Ovary (tissue), 3 donors: ENCODE data around the gene PPP1R13B.

Experiments used
- CTCF ChIP-seq, 3 donors: fragments of 450-650 bp in 2 of 3; fragments of 200-600 bp in 1 of 3; IDR thresholded peaks; one replicate each; pipeline versions ENCODE4 v1.5.1 to v1.8.0; 2016 to 2022; ENCODE audit warnings: antibody characterized with exemption in 3 of 3, mild to moderate bottlenecking in 1 of 3
- POLR2A ChIP-seq: fragments of 450-650 bp; IDR thresholded peaks from one replicate; pipeline ENCODE4 v1.6.1; 2017; ENCODE audit warnings: antibody characterized with exemption, mild to moderate bottlenecking, moderate library complexity
- donor health status: DM: no; HTN: no; CAD: no.

GRCh38 chr14:103880348-103881267 lies 33.2 kb upstream of the PPP1R13B start:
- no peak for TF ChIP-seq CTCF (IDR thresholded peaks at IDR 0.05)
- no peak for TF ChIP-seq POLR2A
